HG03196 (cell line): ENCODE measurements around the gene POLR3H.

Experiments
- ATAC-seq: cut with Tn5 transposase; IDR thresholded peaks from one replicate; pipeline ENCODE4 v1.9.1; 2021; ENCODE audit not compliant: unreplicated experiment

POLR3H gene

GRCh38 chr22:41522813-41523212, 21.5 kb downstream of the POLR3H start:
- ATAC-seq = no peak

DNA sequence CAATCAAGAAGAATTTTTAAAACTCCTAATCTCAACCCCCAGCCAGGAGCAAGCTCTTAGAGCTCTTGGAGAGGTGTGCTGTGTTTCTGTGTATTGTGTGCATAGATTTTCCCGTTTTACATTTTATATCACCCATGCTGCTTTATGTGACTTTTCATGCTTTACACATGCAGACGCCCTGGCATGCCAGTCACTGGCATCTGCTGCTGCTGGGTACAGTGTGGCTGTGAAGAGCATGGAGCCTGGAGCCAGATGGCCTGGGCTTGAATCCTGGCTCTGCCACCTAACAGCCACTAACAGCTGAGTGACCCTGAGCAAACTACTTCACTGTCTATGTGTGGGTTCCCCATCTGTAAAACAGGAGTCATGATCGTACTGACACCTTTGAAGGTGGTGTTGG, 23.1 kb downstream of the POLR3H start:
- no peak for ATAC-seq

- ATAC-seq = no peak
Observed at GRCh38 chr22:41518048-41518347, 26.3 kb downstream of the POLR3H start.

- no peak for ATAC-seq
Observed at GRCh38 chr22:41517172-41518047, 26.9 kb downstream of the POLR3H start.

DNA sequence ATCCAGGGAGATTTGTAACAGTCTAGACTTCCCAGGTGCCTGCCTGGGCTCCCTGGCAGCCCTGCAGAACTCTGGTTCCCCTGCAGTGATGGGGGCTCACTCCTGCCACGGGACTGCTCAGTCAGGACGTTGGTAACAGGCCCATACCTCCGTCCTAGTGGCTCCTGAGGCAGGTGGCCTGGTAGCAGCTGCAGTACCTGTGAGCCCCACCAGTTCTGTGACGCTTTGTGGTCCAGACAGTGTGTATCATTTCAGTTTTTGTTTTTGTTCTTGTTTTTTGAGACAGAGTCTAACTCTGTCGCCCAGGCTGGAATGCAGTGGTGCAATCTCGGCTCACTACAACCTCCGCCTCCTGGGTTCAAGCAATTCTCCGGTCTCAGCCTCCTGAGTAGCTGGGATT, 27.8 kb downstream of the POLR3H start:
- ATAC-seq = no peak

DNA sequence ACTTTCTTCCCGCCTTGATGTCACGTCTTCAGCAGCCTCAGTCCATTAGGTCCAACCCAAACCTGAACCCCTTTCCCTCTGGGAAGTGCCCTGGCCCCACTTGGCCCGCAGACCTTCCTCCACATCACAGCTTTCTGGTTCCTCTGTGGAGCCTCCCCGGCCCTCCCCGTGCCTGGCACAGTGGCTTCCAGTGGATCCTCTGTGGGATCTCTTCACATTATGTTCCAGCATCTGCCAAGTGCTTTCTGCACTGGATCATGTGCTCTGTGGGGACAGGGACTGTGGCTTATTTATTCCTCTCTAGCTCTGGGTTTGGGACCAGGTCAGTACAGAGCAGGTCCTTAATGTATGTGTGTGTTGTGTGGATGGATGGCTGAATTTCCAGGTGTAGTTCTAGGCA, 30.9 kb downstream of the POLR3H start:
- ATAC-seq = no peak

DNA sequence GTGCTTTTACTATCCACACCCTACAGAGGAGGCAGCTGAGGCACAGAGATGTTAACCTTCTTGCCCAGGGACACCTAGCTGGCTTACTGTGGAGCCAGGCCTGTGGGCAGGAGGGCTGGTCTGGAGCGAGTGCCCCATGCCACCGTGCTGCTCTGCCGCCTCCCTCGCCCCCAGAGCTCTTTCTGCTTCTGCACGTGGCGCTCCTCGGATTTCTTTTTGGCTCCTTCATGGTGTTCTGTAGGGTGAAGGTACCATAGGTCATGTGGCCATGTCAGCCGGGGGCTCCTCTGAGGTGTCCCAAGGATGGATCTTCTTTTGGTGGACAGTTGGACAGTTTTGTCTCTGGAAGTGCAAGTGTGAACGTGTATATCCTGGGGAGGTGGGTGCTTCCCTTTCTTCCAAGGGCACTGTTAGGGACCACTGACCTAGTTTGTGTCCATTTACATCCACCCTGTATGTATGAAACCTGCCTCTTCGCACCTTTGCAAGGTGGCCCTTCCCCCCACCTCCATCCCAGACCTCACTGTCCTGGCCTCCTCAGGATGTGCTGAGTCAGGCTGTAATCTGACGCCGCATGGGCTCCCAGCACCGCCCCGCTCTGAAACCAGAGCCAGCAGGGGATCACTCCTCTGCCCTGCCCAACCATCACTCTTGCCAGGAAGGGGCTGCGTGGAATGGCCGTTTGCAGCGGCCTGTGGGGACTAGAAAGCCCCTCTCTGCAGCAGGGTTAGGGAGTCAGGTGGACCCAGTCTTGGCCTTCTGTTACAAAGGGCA, 31.7 kb downstream of the POLR3H start:
- ATAC-seq = no peak

GRCh38 chr22:41511521-41511968, 32.7 kb downstream of the POLR3H start:
- no peak for ATAC-seq

DNA sequence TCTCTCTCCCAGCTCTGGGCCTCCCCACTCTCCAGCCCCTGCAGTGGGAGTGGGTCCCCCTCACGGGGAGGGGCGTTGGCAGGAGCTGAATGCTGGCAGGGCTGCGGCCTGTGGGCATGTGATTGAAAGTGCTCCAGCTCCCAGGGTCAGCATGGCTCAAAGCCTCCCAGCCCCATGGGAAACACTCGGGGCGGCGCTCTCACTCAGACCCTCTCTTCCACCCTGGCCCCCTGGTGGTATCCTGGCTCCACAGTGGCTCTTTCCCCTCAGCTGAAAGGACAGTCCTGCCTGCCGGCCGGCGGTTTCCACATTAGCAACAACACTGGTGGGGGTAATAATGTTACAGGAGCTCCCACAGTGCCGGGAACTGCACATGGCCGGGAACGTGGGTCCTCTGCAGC, 35.5 kb downstream of the POLR3H start:
- no peak for ATAC-seq

DNA sequence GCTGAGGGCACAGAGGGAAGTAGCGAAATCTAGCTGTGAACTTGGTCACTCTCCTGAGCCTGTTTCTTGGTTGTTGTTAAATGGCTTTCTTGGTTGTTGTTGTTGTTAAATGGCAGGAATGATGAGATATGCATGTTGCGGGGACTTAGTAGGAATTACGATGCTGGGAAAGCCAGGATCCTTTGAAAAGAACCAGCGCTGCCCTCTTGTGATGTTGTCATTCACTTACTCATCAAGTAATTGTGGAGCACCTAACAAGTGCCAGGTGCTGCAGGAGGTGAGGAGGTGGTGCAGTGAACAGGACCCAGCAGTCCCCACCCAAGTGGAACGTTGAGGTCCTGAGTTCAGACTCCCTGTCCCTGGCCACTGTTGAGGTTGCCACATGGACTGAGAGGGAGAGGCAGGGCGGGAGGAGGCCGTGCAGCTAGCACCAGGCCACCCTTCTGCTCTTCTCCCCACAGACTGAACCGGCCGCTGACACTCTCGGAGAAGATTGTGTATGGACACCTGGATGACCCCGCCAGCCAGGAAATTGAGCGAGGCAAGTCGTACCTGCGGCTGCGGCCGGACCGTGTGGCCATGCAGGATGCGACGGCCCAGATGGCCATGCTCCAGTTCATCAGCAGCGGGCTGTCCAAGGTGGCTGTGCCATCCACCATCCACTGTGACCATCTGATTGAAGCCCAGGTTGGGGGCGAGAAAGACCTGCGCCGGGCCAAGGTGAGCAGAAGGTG, 36.8 kb downstream of the POLR3H start:
- ATAC-seq = no peak

DNA sequence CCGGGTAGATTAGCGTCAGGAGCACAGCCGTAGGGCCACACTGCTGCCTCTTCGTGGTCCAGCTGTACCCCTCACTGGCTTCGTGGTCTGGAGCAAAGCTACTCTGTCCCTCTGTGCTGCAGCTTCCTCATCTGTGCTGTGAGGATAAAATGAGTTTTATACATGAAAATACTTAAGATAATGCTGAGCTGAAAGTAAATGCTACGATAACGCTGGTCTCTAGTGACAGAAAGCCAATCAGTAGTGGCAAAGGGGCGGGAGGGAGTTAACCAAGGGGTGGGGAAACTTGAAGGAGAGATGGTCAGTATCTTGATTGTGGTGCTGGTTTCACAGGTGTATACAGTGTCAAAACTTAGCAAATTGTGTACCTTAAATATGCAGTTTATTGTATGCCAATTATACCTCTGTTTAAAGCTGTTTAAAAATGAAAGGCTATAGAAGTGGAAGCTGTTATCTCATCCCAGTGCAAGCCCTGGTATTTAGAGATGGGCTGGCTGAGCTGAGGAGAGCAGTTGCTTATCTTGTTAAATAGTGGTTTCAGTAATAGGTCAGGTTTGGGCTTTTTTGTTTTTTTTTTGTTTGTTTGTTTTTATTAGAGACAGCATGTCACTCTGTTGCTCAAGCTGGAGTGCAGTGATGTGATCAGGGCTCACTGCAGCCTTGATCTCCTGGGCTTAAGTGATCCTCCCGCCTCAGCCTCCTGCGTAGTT, 38.6 kb downstream of the POLR3H start:
- ATAC-seq = no peak

DNA sequence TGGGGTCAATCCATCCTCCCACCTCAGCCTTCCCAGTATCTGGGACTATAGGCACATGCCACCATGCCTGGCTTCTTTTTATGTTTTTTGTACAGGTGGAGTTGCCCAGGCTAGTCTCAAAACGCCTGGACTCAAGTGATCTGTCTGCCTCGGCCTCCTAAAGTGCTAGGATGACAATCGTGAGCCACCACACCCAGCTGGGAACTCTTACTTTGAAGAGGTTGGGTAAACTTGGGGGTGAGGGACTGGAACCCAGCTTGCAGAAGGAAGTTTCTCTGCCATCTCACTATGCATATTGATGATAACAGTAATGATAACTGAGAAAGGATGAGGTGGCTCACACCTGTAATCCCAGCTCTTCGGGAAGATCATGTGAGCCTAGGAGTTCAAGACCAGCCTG, 39.5 kb downstream of the POLR3H start:
- no peak for ATAC-seq

- no peak for ATAC-seq
Observed at GRCh38 chr22:41504397-41504796, 39.9 kb downstream of the POLR3H start.

DNA sequence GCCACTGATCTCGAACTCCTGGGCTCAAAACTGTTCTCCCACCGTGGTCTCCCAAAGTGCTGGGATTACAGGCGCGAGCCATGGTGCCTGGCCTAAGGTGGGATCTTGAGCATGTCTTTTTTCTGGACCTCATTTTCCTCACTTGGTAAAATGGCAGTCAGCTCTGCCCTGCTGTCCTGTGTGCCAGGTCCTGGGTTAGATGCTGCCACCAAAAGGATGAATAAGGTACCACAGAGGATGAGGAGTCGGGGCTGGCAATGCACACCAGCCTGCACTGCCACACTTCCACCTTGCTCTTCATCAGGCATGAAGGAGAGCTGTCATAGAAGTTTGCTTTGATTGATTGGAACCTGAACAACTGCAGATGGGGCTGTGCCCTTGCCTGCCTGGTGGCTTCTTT, 43.1 kb downstream of the POLR3H start:
- no peak for ATAC-seq

DNA sequence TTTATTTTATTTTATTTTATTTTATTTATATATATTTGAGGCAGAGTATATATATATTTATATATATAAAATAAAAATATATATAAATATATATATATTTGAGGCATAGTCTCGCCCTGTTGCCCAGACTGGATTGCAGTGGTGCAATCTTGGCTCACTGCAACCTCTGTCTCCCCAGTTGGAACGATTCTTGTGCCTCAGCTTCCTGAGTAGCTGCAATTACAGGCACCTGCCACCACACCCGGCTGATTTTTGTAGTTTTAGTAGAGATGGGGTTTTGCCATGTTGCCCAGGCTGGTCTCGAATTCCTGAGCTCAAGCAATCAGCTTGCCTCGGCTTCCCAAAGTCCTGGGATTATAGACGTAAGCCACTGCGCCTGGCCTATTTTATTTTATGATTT, 44.0 kb downstream of the POLR3H start:
- ATAC-seq = no peak

DNA sequence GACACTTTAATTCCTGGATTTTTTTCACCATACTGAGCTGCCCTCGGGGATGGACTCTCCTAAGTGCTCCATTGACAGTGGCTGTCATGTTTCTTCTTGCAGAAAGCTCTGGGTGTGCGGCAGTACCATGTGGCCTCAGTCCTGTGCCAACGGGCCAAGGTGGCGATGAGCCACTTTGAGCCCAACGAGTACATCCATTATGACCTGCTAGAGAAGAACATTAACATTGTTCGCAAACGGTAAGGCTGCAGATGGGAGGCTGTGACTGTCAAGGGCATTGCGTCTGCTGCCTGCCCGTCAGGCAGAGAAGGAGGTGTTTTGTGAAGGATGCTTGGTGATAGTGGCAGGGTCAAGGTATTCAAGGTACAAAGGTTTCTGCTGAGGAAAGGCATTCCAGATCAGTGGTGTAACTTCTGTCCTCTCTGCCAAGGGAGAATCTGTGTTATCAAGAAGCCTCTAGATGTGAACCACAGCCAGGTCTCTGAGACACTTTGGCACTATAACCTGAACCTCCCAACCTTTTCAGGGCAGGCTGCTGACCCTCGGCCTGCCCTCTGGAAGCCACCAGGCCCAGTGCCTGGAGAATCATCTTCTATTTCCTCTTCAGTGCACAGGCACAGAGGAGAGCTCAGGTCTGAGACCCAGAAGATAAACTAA, 44.5 kb downstream of the POLR3H start:
- no peak for ATAC-seq

DNA sequence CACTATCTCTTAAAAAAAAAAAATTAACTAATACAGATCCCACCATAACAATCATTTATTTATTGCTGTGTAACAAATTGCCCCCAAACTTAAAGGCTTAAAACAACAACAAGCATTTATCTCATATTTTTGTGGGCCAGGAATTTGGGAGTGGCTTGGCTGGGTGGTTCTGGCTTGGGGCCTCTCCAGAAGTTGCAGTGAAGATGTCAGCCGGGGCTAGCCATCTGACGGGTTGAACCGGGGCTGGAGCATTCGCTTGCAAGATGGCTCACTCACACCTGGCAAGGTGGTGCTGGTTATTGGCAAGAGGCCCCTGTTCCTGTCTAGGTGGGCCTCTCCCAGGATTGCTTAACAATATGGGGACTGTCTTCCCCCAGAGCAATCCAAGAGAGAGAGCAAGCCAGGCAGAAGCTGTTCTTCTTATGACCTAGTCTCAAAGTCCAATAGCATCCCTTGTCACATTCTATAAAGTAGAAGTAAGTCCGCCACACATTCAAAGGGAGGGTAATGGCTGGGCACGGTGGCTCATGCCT, 45.9 kb downstream of the POLR3H start:
- ATAC-seq = no peak

DNA sequence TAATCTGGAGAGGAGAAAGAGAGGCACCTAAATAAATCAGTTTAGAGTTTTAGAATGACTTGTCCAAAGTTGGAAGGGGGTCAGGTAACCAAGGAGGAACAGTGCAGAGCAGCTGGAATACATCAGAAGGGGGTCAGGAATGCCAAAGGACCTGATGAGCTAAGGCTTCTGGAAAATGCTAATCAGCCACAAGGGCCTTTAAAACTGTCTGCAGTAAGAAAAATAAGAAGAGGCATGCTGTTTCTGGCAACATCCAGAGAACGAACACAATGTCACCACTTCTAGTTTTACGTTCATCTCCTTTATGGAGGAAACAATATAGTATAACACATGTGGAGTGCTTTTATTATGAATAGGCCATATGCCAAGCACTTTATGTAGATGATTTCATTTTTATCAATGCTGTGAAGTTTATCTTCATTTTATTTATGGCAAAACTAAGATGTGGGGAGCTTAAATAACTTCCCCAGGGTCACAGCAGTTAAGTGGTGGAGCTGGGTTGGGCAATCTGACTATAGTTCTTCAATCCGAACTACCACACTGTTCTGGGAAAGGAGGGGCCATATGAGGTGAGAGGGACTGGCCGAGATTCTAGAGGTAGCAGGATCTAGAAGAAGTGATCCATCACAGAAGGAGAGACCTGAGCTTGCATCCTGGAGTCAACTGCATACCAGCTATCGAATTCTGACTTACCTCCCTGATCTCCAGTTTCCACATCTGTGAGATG, 52.7 kb downstream of the POLR3H start:
- ATAC-seq = no peak

DNA sequence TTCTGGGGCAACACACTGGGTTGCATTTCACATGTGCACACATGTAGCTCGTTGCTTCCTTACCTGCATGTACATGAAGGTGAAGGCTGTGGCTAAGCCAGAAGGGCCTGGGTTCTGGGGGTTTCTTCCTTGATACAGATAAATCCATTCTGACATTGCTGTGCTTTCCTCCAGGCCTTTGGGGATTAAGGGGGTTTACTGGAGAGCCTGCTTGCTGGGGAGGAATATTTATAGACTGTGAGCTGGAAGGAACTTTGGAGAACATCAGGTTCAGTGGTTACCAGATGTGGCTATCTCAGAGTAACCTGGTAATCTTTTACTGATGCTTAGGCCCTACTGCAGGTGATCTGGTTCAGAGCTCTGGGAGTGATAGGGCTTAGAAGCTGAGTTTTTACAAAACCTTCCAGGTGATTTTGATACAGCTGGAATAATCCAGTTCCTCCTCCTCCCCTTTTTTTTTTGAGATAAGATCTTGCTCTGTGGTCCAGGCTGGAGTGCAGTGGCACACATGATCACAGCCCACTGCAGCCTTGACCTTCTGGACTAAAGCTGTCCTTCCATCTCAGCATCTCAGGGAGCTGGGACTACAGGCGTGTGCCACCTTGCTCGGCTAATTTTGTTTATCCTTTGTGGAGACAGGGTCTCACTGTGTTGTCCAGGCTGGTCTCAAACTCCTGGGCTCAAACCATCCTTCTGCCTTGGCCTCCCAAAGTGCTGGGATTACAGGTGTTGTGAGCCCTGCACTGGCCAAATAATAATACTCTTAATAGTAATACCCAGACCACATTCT, 55.5 kb downstream of the POLR3H start:
- ATAC-seq = no peak
